GM23338 (cell line): ENCODE measurements around the gene SLC35F1.

ENCODE experiments used
- POLR2AphosphoS5 ChIP-seq: IDR thresholded peaks from 2 replicates; pipeline ENCODE4 v1.6.1; 2016; ENCODE audit warnings: antibody characterized with exemption, low read depth
- REST ChIP-seq: IDR thresholded peaks from one replicate; pipeline ENCODE4 v1.6.1; 2018; ENCODE audit warnings: antibody characterized with exemption; ENCODE audit not compliant: unreplicated experiment
- TF ChIP-seq, protein P1 (sequence below), 2 experiments: fragments of 200-600 bp in 1 of 2; sonication (generic) in 1 of 2; conservative IDR thresholded peaks; 2 replicates each; pipeline versions ENCODE4 v1.5.1 to v1.6.1; 2016 to 2017; ENCODE audit warnings: antibody characterized with exemption in 2 of 2, low read depth in 2 of 2, mild to moderate bottlenecking in 2 of 2, moderate library complexity in 1 of 2

- TF ChIP-seq, protein P1, sequence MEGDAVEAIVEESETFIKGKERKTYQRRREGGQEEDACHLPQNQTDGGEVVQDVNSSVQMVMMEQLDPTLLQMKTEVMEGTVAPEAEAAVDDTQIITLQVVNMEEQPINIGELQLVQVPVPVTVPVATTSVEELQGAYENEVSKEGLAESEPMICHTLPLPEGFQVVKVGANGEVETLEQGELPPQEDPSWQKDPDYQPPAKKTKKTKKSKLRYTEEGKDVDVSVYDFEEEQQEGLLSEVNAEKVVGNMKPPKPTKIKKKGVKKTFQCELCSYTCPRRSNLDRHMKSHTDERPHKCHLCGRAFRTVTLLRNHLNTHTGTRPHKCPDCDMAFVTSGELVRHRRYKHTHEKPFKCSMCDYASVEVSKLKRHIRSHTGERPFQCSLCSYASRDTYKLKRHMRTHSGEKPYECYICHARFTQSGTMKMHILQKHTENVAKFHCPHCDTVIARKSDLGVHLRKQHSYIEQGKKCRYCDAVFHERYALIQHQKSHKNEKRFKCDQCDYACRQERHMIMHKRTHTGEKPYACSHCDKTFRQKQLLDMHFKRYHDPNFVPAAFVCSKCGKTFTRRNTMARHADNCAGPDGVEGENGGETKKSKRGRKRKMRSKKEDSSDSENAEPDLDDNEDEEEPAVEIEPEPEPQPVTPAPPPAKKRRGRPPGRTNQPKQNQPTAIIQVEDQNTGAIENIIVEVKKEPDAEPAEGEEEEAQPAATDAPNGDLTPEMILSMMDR (conservative IDR thresholded peaks at IDR 0.05; ENCODE audit: low read depth in 2 of 2), result no peak
- TF ChIP-seq POLR2AphosphoS5 (no peak), REST (no peak)
Observed at GRCh38 chr6:118334634-118335033, 427.6 kb downstream of the SLC35F1 start.
